Kidney epithelial cell (primary cell): Measurements from ENCODE around the gene FAM184B. TPM values are rescaled to one million over a fixed set of nuclear protein-coding genes. Genes with fewer than 3 reads are reported as not detected.
A peak's percentile ranks its signal among the peaks of the same experiment; 100 is the strongest.

ENCODE experiments used
- DNase-seq: peaks from one replicate; pipeline ENCODE4 v3.0.0-alpha.2; 2010; ENCODE audit warnings: low read depth
- H3K27me3 ChIP-seq: 2 replicates; pipeline ENCODE4 v1.6.0; 2011; ENCODE audit warnings: low read length; ENCODE audit not compliant: control insufficient read depth, insufficient read depth
- H3K36me3 ChIP-seq: 2 replicates; pipeline ENCODE4 v1.5.1; 2011; ENCODE audit warnings: low read length; ENCODE audit not compliant: control insufficient read depth, insufficient read depth
- H3K4me3 ChIP-seq: 2 replicates; pipeline ENCODE4 v1.5.1; 2011; ENCODE audit warnings: low read depth, mild to moderate bottlenecking, control low read depth, low read length
- total RNA-seq: library from RNA; depleted of rRNA; stranded (reverse); fragments of >200 nt; gene quantifications from 2 replicates; pipeline ENCODE4 v1.2.3, GENCODE V29; 2015
- TF ChIP-seq, protein P1 (sequence below): IDR thresholded peaks from 2 replicates; pipeline ENCODE4 v1.5.1; 2011; ENCODE audit warnings: mild to moderate bottlenecking, moderate library complexity, low read length, control low read depth, inconsistent platforms; ENCODE audit not compliant: insufficient read depth, poor library complexity, severe bottlenecking

The FAM184B gene
- total RNA-seq, 1 donor from 2014 or later: under 0.01 TPM

- Histone ChIP-seq H3K36me3 (no peaks in the 10 kb centered on the region), H3K4me3 (no peak overlapping the region), H3K27me3 (no peaks in the 10 kb centered on the region)
- DNase-seq: no peak
- TF ChIP-seq, protein P1, sequence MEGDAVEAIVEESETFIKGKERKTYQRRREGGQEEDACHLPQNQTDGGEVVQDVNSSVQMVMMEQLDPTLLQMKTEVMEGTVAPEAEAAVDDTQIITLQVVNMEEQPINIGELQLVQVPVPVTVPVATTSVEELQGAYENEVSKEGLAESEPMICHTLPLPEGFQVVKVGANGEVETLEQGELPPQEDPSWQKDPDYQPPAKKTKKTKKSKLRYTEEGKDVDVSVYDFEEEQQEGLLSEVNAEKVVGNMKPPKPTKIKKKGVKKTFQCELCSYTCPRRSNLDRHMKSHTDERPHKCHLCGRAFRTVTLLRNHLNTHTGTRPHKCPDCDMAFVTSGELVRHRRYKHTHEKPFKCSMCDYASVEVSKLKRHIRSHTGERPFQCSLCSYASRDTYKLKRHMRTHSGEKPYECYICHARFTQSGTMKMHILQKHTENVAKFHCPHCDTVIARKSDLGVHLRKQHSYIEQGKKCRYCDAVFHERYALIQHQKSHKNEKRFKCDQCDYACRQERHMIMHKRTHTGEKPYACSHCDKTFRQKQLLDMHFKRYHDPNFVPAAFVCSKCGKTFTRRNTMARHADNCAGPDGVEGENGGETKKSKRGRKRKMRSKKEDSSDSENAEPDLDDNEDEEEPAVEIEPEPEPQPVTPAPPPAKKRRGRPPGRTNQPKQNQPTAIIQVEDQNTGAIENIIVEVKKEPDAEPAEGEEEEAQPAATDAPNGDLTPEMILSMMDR: no peak
Measured at GRCh38 chr4:17763931-17764330, 17.5 kb downstream of the FAM184B start.

- TF ChIP-seq, protein P1: no peak
- Histone ChIP-seq H3K36me3 (no peaks in the 10 kb centered on the region), H3K27me3 (no peaks in the 10 kb centered on the region), H3K4me3 (no peak overlapping the region)
- no peak for DNase-seq
Measured at GRCh38 chr4:17763416-17763815, 18.0 kb downstream of the FAM184B start.

DNA sequence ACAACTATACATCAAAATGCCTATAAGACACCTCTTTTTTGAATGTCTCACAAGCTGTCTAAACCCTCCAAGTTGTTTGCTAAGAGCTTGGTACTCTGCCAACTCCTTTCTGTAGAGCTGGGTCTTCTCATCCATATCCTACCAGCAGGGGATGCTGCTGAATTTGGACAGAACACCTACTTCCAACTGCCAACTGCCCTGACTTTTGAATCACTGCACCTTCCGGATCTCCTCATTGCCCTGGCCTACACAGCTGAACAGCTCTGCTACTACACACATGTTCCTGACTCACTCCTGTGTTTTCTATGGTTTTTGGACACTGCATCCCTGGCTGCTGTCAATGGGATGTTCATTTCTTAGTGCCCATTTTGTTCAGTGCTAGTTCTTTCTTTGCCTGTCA lies 18.7 kb downstream of the FAM184B start:
- no peak for DNase-seq
- no peaks in the 10 kb centered on the region for H3K36me3 ChIP-seq
- no peak overlapping the region for H3K4me3 ChIP-seq
- H3K27me3 ChIP-seq: no peaks in the 10 kb centered on the region
- TF ChIP-seq, protein P1: peak; percentile 32

DNA sequence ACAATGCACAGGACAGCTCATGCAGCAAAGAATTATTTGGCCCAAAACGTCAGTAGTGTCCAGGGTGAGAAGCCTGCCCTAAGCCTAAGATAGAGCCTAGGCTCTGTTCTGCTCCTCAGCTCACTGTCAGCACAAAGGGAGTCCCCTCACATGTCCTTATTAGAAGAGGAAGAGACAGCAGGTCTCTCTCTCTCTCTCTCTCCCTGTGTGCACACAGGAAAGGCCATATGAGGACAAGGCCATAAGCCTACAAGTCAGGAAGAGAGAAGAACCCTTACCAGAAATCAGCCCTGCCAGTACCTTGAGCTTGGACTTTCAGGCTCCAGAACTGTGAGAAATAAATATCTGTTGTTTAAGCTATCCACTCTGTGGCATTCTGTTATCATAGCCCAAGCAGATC lies 20.4 kb downstream of the FAM184B start:
- Histone ChIP-seq H3K4me3 (no peak overlapping the region), H3K36me3 (no peaks in the 10 kb centered on the region), H3K27me3 (no peaks in the 10 kb centered on the region)
- TF ChIP-seq, protein P1: no peak
- no peak for DNase-seq

DNA sequence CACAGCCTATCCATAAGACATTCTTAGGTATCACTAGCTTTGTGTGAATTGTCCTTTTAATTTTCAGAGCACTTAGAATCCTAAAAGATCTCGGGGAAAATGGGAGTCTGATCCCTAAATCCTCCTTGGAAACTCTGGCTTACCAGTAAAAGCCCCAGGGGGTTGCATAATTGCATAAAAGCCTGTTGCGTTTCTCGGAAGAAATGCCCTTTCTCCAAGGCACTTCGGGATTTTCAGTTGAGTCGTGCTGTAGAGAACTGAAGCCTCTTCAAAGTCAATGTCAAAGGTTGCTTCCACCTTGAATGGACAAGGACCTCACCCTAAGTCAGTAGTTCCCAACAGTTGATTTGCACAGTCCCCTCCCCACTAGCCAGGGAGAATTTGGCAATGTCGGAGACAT lies 20.8 kb downstream of the FAM184B start:
- Histone ChIP-seq H3K27me3 (no peaks in the 10 kb centered on the region), H3K36me3 (no peaks in the 10 kb centered on the region), H3K4me3 (no peak overlapping the region)
- TF ChIP-seq, protein P1: no peak
- DNase-seq: no peak

- Histone ChIP-seq H3K36me3 (no peaks in the 10 kb centered on the region), H3K4me3 (no peak overlapping the region), H3K27me3 (no peaks in the 10 kb centered on the region)
- TF ChIP-seq, protein P1: no peak
- no peak for DNase-seq
Measured at GRCh38 chr4:17758485-17758884, 22.9 kb downstream of the FAM184B start.
